Fibroblast of skin of right quadriceps (primary cell): ENCODE results near the gene CARD14.

Source experiments
- DNase-seq: peaks from one replicate; pipeline ENCODE4 v3.0.0-alpha.2; 2013

CARD14 gene

GRCh38 chr17:80169784-80170500 lies at the start of gene CARD14:
CARD14 (plus strand) TSS chr17:80170030; CDS start chr17:80181439, 11,409 bp downstream.
- no peak for DNase-seq

DNA sequence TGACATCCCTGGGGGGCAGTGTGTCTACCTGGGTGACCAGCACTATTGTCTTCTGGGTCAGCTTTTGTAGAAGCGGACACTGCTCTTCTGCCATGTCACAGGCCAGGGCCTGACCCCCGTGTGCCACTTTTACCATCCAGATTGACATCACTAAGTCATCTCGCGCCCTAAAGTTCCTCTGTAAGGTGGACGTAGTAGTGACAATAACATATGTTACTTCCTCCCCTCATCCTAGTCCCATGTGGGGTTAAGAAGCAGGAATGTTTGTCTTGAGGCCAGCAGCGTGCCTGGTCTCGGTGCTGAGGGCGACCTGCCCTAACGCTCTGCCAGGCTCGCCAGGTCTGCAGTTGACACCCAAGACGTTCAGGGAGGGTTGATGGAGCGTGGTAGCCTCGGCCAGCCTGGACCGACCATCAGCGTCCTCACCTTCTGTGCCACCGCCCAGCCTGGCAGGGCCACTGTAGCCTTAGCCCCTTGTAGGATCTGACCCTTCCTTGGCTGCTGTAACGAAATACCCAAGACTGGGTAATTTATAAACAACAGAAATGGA lies 47.7 kb upstream of the CARD14 start:
- no peak for DNase-seq

GRCh38 chr17:80122926-80123505 lies 46.8 kb upstream of the CARD14 start:
- DNase-seq: no peak

DNA sequence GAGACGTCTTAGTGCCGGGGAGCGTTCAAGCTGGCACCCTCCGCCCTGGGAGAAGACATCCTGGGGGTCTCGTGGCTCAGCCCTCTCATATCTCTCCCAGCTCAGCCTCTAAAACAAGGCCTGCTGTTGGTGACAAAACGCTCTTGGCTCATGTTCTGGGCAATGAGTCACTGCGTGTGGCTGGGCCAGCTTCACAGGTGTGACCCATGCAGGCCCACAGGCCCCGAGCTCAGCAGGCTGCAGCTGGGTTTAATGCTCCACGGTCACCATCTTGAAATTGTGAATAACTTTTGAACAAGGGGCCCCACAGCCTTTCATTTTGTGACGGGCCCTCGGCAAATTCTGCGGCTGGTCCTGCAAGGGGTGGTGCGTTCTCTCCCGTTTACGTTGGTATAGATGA lies 46.0 kb upstream of the CARD14 start:
- no peak for DNase-seq

DNA sequence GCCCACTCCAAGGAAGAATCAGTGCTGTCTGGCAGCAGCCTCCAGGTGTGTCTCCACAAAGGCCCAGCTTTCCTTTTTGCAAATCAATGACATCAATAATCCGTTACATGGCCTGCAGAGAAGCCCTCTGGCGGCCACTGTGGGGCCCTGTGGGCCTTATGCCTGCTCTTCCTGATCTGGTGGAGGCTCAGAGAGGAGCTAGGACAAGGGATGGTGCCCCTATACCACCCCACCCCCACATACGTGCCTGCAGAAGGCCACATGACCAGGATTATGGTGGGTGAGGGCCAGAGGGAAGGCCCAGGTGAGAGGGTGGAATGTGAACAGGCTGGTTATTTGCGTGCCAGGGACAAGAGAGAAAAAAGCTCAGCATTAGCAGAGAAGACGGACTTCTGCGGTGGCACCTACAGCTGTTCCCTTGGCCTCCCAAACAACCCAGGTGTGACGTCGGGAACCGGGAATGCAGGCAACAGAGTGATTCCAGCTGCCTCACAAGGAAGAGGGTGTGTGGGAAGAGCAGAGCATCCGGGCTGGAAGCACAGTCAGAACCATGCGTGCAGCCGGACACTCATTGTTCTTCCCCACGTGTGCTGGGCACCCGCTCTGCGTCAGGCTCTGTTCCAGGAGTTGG lies 45.4 kb upstream of the CARD14 start:
- peak; percentile 34 for DNase-seq

- DNase-seq: peak; percentile 61
Observed at GRCh38 chr17:80125656-80126448, 44.0 kb upstream of the CARD14 start.

DNA sequence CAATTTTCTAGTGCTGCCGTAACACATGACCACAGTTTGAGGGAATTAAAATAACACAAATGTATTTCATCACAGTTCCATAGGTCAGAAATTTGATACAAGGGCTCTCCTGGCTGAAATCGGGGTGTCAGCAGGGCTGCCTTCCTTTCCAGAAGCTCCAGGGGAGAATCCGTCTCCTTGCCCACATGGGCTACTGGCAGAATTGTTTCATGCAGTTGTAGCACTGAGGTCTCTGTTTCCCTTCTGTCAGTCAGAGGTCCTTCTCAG lies 43.4 kb upstream of the CARD14 start:
- no peak for DNase-seq

- DNase-seq: no peak
Observed at GRCh38 chr17:80129006-80129565, 40.7 kb upstream of the CARD14 start.

DNA sequence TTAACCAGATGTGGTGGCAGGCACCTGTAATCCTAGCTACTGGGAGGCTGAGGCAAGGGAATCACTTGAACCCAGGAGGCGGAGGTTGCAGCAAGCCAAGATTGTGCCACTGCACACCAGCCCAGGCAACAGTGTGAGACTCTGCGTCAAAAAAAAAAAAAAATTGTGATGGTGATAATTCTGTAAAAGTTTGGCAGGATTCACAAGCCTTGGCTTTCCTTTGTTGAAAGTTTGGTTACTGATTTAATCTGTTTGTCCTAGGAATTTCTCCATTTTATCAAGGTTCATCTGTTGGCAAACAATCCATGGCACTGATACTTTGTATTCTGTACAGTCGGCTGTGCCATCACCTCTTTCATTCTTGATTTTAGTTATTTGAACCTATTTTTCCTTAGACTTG lies 38.8 kb upstream of the CARD14 start:
- no peak for DNase-seq

GRCh38 chr17:80132906-80133625 lies 36.8 kb upstream of the CARD14 start:
- DNase-seq: no peak

- DNase-seq: no peak
Observed at GRCh38 chr17:80133626-80133970, 36.2 kb upstream of the CARD14 start.

DNA sequence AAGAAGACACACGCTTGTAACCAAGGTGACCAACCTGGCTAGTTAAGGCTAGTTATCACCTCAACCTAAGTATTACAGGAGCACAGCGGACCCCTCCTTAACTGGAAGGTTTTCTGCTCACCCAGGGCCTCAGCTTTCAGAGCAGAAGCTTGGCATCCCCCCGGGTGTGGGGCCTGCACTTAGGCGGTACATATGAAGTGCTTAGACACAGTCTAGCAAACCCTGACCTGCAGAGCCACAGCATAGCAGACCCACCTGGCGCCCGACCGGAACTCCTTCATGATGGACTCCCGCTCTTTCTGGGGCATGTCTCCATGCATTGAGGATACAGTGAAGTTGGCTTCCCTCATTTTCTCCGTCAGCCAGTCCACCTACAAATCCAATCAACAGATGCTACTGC lies 32.7 kb upstream of the CARD14 start:
- DNase-seq: no peak

DNA sequence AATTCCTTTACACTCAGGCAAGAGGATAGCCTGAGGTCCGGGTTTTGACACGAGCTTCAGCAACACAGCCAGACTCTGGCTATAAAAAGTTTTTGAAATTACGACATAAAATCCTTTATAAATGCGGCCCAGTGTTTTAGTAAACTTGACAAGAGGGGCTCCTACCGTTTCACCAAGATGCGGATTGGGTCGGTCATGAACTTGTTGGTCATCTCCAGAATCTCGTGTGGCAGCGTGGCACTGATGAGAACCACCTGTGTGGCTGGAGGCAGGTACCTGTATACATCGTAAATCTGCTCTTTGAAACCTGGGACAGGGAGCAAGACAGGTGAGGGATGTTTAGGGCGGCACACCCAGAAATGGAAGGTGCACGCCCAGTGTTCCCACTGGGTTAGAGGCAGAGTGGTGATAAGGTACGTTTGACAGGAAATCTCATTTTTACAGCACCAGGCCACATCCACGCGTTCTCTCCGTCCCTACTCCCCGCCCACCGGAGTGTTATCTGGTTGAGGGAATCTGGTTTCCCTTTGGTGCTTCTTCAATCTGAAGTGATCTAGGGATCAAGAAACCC lies 30.9 kb upstream of the CARD14 start:
- no peak for DNase-seq

DNA sequence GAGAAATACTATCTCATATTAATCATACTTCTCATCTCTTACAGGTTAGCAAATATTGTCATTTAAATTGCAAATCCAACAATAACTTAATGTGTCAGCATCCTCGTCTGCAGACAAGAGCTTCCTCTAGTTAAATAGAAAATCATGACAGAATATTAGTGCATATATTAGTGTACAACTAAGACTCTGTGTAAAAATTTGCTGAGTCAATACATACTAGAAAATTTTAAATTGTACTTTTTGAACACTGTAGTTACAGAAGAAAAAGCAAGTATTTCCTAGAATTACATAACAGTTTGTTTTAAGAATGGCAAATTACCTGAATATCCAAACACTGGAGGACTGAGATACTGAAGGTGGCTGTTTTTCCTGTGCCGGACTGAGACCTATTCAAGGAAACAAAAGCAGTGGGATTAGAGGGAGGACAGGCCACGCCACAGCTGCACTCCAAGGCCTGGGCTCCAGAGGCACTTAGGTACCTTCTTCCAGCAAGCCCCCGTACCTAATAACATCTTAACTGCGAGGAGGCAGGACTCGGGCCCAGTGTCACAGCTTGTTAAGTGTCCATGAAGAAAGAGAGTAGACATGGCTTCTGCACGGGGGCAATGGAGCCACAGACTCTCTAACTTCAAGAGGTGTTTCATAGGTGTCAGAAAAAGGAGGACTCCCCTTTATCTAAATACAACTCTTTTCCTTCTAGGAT lies 28.2 kb upstream of the CARD14 start:
- no peak for DNase-seq

DNA sequence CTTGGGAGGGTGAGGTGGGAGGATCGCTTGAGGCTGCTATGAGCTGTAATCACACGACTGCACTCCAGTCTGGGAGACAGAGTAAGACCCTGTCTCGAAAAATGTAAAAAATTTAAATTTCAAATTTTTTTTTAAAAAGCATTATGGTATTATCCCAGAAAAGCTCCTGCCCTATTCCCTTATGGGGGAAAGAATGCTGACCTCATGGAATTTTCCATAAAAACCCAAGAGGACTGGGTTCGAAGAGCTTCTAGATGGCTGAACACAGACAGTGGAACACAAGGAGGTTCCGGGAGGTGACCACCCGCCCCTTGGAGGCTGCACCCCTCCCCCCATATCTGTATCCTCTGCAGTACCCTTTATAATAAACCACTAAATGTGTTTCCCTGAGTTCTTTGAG lies 26.9 kb upstream of the CARD14 start:
- DNase-seq: no peak

- no peak for DNase-seq
Observed at GRCh38 chr17:80145076-80146075, 24.5 kb upstream of the CARD14 start.

- DNase-seq: peak; percentile 15
Observed at GRCh38 chr17:80146121-80147034, 23.5 kb upstream of the CARD14 start.

- peak; percentile 99 for DNase-seq
Observed at GRCh38 chr17:80147035-80147822, 22.6 kb upstream of the CARD14 start, which contains the start of gene EIF4A3. EIF4A3 (minus strand) TSS chr17:80147128; CDS start chr17:80146961, 167 bp downstream.
